RWPE1 (cell line): ENCODE results near the gene TOR3A.

Experiments
- CTCF ChIA-PET: fragments of 350-600 bp; sonication (Branson Sonifier 250); formaldehyde crosslinking; extraction: SDS; loops from one replicate; lab custom pipeline; 2021; lab: Yijun Ruan, JAX
- POLR2A ChIA-PET: fragments of 400-600 bp; formaldehyde crosslinking; extraction: SDS; loops from one replicate; lab custom pipeline; 2020; ENCODE audit warnings: antibody characterized with exemption; ENCODE audit not compliant: low non-redundant PET; lab: Yijun Ruan, JAX
- DNase-seq: peaks from one replicate; pipeline ENCODE4 v3.0.0; 2012; ENCODE audit warnings: low spot score
- H3K27ac ChIP-seq: fragments of 450-650 bp; 2 replicates; pipeline ENCODE4 v1.5.1; 2017
- TF ChIP-seq, protein P1 (sequence below): fragments of 450-650 bp; conservative IDR thresholded peaks from 2 replicates; pipeline ENCODE4 v1.5.1; 2017; ENCODE audit warnings: low read depth, mild to moderate bottlenecking

TOR3A gene

DNA sequence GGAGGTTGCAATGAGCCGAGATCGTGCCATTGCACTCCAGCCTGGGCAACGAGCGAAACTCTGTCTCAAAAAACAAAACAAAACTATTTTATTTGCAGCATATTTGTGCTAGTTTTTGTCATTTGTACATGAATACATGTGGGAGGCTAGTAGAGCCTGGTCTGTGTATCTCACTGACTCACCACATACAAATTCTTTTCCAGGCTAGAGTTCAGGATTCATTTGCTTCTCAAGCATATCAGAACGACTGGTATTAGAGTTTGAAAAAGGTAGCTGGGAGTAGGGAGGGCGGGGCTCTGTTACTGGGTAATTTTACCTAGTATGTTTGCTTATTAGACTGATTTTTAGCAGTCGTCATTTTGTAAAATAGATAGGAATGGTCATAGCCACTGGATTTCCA is 4.5 kb upstream of the TOR3A start:
- CTCF ChIA-PET: no interaction called here

DNA sequence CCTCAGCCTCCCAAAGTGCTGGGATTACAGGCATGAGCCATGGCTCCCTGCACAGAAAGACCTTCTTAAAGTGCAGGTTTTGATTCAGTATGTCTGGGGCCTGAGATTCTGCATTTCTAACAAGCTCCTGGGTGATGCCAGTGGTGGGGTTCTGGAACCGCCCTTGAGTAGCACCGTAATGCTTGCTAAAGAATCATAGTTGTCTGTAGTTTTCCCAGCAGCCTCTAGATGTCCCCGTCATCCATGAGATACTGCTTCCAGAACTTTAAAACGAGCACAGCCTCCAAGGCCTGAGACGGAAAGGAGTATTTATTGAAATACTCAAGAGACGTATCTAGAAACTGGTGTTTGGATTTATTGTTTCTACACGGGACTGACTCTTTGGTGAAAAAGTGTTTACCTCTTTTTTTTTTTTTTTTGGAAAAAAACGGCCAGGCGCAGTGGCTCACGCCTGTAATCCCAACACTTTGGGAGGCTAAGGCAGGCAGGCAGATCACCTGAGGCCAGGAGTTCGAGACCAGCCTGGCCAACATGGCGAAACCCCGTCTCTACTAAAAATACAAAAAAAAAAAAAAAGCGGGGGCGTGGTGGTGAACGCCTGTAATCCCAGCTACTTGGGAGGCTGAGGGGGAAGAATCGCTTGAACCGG is 2.6 kb upstream of the TOR3A start:
- ChIA-PET CTCF (interaction anchor here (0.6 to 0.8 kb wide), 9 partner anchors 11 to 1497 kb away, joined by 3 to 6 read pairs (median 3); no protein-coding TSS in a partner anchor), POLR2A (no interaction called here)
- peak; percentile 54 for DNase-seq
- TF ChIP-seq, protein P1, sequence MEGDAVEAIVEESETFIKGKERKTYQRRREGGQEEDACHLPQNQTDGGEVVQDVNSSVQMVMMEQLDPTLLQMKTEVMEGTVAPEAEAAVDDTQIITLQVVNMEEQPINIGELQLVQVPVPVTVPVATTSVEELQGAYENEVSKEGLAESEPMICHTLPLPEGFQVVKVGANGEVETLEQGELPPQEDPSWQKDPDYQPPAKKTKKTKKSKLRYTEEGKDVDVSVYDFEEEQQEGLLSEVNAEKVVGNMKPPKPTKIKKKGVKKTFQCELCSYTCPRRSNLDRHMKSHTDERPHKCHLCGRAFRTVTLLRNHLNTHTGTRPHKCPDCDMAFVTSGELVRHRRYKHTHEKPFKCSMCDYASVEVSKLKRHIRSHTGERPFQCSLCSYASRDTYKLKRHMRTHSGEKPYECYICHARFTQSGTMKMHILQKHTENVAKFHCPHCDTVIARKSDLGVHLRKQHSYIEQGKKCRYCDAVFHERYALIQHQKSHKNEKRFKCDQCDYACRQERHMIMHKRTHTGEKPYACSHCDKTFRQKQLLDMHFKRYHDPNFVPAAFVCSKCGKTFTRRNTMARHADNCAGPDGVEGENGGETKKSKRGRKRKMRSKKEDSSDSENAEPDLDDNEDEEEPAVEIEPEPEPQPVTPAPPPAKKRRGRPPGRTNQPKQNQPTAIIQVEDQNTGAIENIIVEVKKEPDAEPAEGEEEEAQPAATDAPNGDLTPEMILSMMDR: peak; percentile 78
- H3K27ac ChIP-seq: no peak overlapping the region

More for the DNA sequence above, 4.5 kb upstream of the TOR3A start:
- POLR2A ChIA-PET: no interaction called here
- TF ChIP-seq, protein P1: no peak
- DNase-seq: no peak
- H3K27ac ChIP-seq: no peak overlapping the region

DNA sequence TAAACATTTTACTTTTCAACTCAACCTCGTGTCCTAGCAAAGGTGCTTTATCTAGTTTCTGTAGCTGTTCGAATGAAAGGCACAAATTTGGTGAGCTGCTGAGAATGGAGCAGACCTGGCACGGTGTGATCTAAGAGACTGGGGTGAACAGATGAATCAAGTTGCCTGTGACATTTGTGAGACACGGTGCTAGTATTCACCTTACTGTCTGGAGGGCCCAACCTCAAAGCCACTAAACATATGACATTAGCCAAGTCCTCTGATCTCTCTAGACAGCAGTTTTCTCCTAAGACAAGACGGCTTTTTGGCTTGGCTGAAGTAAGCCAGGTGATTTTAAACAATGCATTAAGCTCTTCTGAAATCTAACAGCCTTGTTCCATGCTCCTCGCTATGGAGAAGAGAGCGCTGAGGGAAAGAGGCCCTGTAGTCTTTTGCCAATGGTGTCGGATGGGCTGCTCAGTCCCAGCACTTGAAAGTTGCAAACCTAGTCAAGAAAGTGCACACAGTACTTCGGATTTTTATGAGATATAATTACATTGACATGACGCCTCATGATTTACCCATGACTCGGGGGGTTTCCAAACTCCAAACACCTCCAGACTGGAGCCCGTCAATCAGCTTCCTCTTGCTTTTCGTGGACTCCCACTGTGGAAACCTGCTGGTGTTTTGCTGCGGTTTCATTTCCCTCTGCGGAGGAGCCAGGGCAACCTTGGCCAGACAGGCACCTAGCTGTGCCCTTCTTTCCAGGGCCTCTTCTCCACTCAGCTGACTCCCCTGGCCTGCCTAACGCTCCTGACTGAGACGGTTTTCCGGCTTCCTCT is 794 bp upstream of the TOR3A start:
- POLR2A ChIA-PET: no interaction called here
- no peak for DNase-seq
- CTCF ChIA-PET: interaction anchor here (0.6 kb wide), 2 partner anchors 290 to 549 kb away, joined by 3 read pairs; no protein-coding TSS in a partner anchor
- TF ChIP-seq, protein P1: no peak
- peak overlapping the region; percentile 86 for H3K27ac ChIP-seq

DNA sequence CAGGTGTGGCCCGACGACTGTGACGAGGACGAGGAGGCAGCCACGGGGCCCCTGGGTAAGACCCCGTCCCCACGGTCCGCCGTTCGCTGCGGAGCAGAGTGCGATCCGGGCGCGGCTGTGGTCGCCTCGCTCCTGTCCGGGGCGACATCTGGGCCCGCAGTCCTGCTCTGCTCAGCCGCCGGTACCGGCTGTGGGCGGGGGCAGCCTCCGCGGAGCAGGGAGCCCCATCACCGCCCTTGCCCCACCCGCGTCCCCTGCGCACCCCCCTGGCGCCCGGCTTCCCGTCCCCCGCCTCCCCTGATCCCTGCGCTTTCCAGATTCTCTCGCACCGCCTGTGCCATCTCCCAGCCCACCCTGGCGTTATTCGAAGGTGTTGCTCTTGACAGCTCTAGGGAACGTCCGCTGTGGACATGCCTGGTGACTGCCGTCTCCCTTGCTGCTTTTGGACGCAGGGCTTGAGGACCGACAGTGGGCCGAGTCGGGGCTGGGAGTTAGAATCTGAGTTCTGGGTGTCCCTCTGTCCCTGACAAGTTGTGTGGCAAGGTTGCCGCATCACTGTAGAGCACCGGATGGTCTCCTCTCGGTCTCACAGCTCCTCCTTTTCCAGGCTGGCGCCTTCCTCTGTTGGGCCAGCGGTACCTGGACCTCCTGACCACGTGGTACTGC is 596 bp downstream of the TOR3A start:
- POLR2A ChIA-PET: interaction anchor here (0.5 kb wide), 1 partner anchor 34 kb away, joined by 9 read pairs; no protein-coding TSS in a partner anchor
- peak; percentile 53 for DNase-seq
- CTCF ChIA-PET: interaction anchor here (0.6 kb wide), 1 partner anchor 27 kb away, joined by 3 read pairs; no protein-coding TSS in a partner anchor
- H3K27ac ChIP-seq: peak overlapping the region; percentile 86
- TF ChIP-seq, protein P1: no peak

DNA sequence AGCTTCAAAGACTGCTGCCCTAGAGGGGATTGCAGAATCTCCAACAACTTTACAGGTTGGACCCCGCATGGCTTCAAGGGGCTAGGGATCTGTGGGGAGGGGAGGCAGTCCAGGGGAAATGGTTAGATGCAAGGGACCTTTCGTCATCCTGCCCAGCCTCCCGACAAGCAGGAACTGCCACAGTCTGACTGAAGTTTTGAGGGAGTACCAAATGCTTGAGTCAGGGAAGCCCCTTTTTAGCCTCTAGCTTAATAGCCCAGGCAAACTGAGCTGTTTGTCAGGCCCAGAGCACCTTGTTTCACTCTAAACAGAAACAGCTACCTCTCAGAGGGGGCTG is 1.1 kb downstream of the TOR3A start:
- ChIA-PET POLR2A (no interaction called here), CTCF (interaction anchor here (0.6 to 0.7 kb wide), 2 partner anchors 18 to 23 kb away, joined by 3 to 4 read pairs; no protein-coding TSS in a partner anchor)
- TF ChIP-seq, protein P1: no peak
- no peak for DNase-seq
- H3K27ac ChIP-seq: peak overlapping the region; percentile 86

DNA sequence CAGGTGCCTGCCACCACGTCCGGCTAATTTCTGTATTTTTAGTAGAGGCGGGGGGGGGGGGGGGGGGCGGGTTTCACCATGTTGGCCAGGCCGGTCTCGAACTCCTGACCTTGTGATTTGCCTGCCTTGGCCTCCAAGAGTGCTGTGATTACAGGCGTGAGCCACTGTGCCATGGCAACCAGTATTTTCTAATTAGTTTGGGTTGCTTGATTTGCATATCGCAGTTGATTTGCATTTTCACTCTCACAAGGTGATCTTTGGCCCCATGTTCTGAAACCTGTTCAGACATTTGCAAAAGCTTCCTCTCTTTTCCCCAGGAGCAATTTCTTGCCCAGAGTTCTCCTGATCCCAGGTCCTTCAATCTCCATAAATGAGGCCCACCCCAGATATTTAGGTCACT is 1.7 kb downstream of the TOR3A start:
- POLR2A ChIA-PET: interaction anchor here (0.6 to 0.7 kb wide), 2 partner anchors 32 to 264 kb away, joined by 3 read pairs; no protein-coding TSS in a partner anchor
- DNase-seq: no peak
- TF ChIP-seq, protein P1: no peak
- CTCF ChIA-PET: interaction anchor here (0.6 to 0.7 kb wide), 2 partner anchors 19 to 22 kb away, joined by 3 to 4 read pairs; no protein-coding TSS in a partner anchor
- H3K27ac ChIP-seq: peak overlapping the region; percentile 86; the same call in 1 of the 2 replicates
